K562 (cell line): ENCODE measurements around the gene MKNK2. TPM values are rescaled to one million over a fixed set of nuclear protein-coding genes. Genes with fewer than 3 reads are reported as not detected.

Source experiments
- ARNT ChIP-seq, 2 experiments: fragments of 450-650 bp; IDR thresholded peaks; 2 replicates each; pipeline ENCODE4 v1.6.1; 2016; ENCODE audit warnings: mild to moderate bottlenecking in 1 of 2
- BRD9 ChIP-seq: fragments of 450-650 bp; IDR thresholded peaks from 2 replicates; pipeline ENCODE4 v1.6.1; 2018; ENCODE audit warnings: low read depth; ENCODE audit not compliant: partially characterized antibody
- CREM ChIP-seq: IDR thresholded peaks from 2 replicates; pipeline ENCODE4 v1.6.1; 2014; ENCODE audit warnings: antibody characterized with exemption, low read depth
- DPF2 ChIP-seq: fragments of 450-650 bp; IDR thresholded peaks from 2 replicates; pipeline ENCODE4 v1.6.1; 2016
- ETV6 ChIP-seq, 3 experiments: fragments of 150-350 bp in 1 of 3; sonication (generic) in 1 of 3; formaldehyde crosslinking in 1 of 3; IDR thresholded peaks; 2 replicates each; pipeline versions ENCODE4 v1.6.1 to v1.8.0; 2014 to 2022; ENCODE audit warnings: borderline replicate concordance in 2 of 3, low read depth in 2 of 3, antibody characterized with exemption in 1 of 3, low read length in 1 of 3, mild to moderate bottlenecking in 1 of 3, missing genetic modification reagents in 1 of 3
- KDM4B ChIP-seq, 2 experiments: fragments of 450-650 bp in 1 of 2; sonication (generic) in 1 of 2; IDR thresholded peaks; 2 replicates each; pipeline ENCODE4 v1.6.1; 2016 to 2017; ENCODE audit warnings: borderline replicate concordance in 2 of 2, antibody characterized with exemption in 1 of 2, low read depth in 1 of 2, mild to moderate bottlenecking in 1 of 2
- L3MBTL2 ChIP-seq: fragments of 450-650 bp; IDR thresholded peaks from 2 replicates; pipeline ENCODE4 v1.6.1; 2016; ENCODE audit warnings: mild to moderate bottlenecking, moderate library complexity
- MYNN ChIP-seq, 2 experiments: sonication (generic); formaldehyde crosslinking in 1 of 2; IDR thresholded peaks; 2 replicates each; pipeline versions ENCODE4 v1.5.0 to v1.6.1; 2016 to 2020; ENCODE audit warnings: antibody characterized with exemption in 1 of 2, missing genetic modification reagents in 1 of 2
- NCOA2 ChIP-seq, 2 experiments: fragments of 450-650 bp; IDR thresholded peaks; 2 replicates each; pipeline ENCODE4 v1.6.1; 2018; ENCODE audit warnings: mild to moderate bottlenecking in 2 of 2, moderate library complexity in 1 of 2; ENCODE audit not compliant: partially characterized antibody in 2 of 2
- NFATC3 ChIP-seq: fragments of 450-650 bp; IDR thresholded peaks from 2 replicates; pipeline ENCODE4 v1.6.1; 2017; ENCODE audit warnings: mild to moderate bottlenecking
- PHTF2 ChIP-seq: fragments of 250-450 bp; sonication (Bioruptor Pico); IDR thresholded peaks from 2 replicates; pipeline ENCODE4 v1.5.0; 2021; ENCODE audit warnings: mild to moderate bottlenecking
- RBFOX2 ChIP-seq: fragments of 200-400 bp; formaldehyde crosslinking; IDR thresholded peaks from 2 replicates; pipeline ENCODE4 v1.6.1; 2017; ENCODE audit warnings: low read depth, mild to moderate bottlenecking, low read length, moderate library complexity
- SAP30 ChIP-seq: fragments of 200-600 bp; sonication (generic); IDR thresholded peaks from 2 replicates; pipeline ENCODE4 v1.6.1; 2012; ENCODE audit warnings: borderline replicate concordance, low read depth, mild to moderate bottlenecking, moderate library complexity, low read length, control low read depth, inconsistent platforms; ENCODE audit not compliant: insufficient read depth, poor library complexity, severe bottlenecking
- SMAD1 ChIP-seq: fragments of 150-350 bp; IDR thresholded peaks from 2 replicates; pipeline ENCODE4 v1.6.1; 2014; ENCODE audit warnings: low read length, low read depth; ENCODE audit not compliant: partially characterized antibody
- TAL1 ChIP-seq: fragments of 450-650 bp; IDR thresholded peaks from 2 replicates; pipeline ENCODE4 v1.6.1; 2016; ENCODE audit warnings: mild to moderate bottlenecking
- TEAD1 ChIP-seq, 2 experiments: fragments of 450-650 bp in 1 of 2; sonication (generic) in 1 of 2; formaldehyde crosslinking; IDR thresholded peaks; 2 replicates each; pipeline versions ENCODE4 v1.4.0 to v1.8.0; 2020 to 2022; ENCODE audit warnings: mild to moderate bottlenecking in 2 of 2, missing genetic modification reagents in 1 of 2
- YY1 ChIP-seq, 3 experiments: IDR thresholded peaks; 2 replicates each; pipeline ENCODE4 v1.6.1; 2011; ENCODE audit warnings: low read length in 2 of 3, mild to moderate bottlenecking in 2 of 3, moderate library complexity in 2 of 3, borderline replicate concordance in 1 of 3, control low read depth in 1 of 3, low read depth in 1 of 3; ENCODE audit not compliant: insufficient read depth in 3 of 3, insufficient replicate concordance in 2 of 3, control insufficient read depth in 1 of 3, insufficient read length in 1 of 3; ENCODE audit errors: extremely low read depth in 1 of 3
- ZNF311 ChIP-seq: fragments of 250-450 bp; sonication (Bioruptor Pico); IDR thresholded peaks from 2 replicates; pipeline ENCODE4 v1.4.0; 2020; ENCODE audit warnings: mild to moderate bottlenecking, moderate library complexity
- ZNF354B ChIP-seq: fragments of 250-450 bp; sonication (Bioruptor Pico); IDR thresholded peaks from 2 replicates; pipeline ENCODE4 v1.4.0; 2020
- ZNF583 ChIP-seq: fragments of 250-450 bp; sonication (Bioruptor Pico); IDR thresholded peaks from 2 replicates; pipeline ENCODE4 v1.4.0; 2020
- ZNF695 ChIP-seq: fragments of 450-650 bp; formaldehyde crosslinking; IDR thresholded peaks from 2 replicates; pipeline ENCODE4 v1.4.0; 2020; ENCODE audit warnings: mild to moderate bottlenecking, moderate library complexity
- polyA plus RNA-seq, 8 experiments: library from polyadenylated mRNA; depleted of rRNA in 4 of 8; stranded (reverse) in 5 of 8; unstranded in 3 of 8; fragments of >200 nt; fragmentation: Nextera tagmentation in 2 of 8; fragmentation: Illumina TruSeq in 1 of 8; extraction: Ambion mirVana in 2 of 8; extraction: Trizol in 1 of 8; gene quantifications; 2 replicates each; pipeline versions ENCODE4 v1.2.1 to v1.2.3, GENCODE V29; 2011 to 2014; ENCODE audit warnings: inconsistent platforms in 1 of 8, missing spikeins in 1 of 8
- total RNA-seq, 7 experiments: library from RNA; depleted of rRNA in 6 of 7; stranded (reverse); fragments of >200 nt in 6 of 7; fragmentation: Illumina TruSeq in 2 of 7; extraction: Trizol in 2 of 7; gene quantifications; 2 replicates each; pipeline versions ENCODE4 v1.2.1 to v1.2.3, GENCODE V29; 2011 to 2021; ENCODE audit warnings: low replicate concordance in 1 of 7
- TF ChIP-seq, protein P1 (sequence below): fragments of 450-650 bp; IDR thresholded peaks from 2 replicates; pipeline ENCODE4 v1.6.1; 2016; ENCODE audit warnings: antibody characterized with exemption
- TF ChIP-seq, protein P2 (sequence below): fragments of 250-450 bp; sonication (Bioruptor Pico); IDR thresholded peaks from 2 replicates; pipeline ENCODE4 v1.5.0; 2020; ENCODE audit warnings: mild to moderate bottlenecking, borderline replicate concordance
- TF ChIP-seq, protein P3 (sequence below): fragments of 250-450 bp; sonication (Bioruptor Pico); IDR thresholded peaks from 2 replicates; pipeline ENCODE4 v1.8.0; 2021; ENCODE audit warnings: moderate library complexity, mild to moderate bottlenecking, inconsistent platforms

Gene MKNK2
- total and polyA plus RNA-seq, 9 of the 15 experiments (the other 6 are each of a cell fraction or from before 2014, with no cell fraction given): 5.1 to 191 (median 51.9) TPM

DNA sequence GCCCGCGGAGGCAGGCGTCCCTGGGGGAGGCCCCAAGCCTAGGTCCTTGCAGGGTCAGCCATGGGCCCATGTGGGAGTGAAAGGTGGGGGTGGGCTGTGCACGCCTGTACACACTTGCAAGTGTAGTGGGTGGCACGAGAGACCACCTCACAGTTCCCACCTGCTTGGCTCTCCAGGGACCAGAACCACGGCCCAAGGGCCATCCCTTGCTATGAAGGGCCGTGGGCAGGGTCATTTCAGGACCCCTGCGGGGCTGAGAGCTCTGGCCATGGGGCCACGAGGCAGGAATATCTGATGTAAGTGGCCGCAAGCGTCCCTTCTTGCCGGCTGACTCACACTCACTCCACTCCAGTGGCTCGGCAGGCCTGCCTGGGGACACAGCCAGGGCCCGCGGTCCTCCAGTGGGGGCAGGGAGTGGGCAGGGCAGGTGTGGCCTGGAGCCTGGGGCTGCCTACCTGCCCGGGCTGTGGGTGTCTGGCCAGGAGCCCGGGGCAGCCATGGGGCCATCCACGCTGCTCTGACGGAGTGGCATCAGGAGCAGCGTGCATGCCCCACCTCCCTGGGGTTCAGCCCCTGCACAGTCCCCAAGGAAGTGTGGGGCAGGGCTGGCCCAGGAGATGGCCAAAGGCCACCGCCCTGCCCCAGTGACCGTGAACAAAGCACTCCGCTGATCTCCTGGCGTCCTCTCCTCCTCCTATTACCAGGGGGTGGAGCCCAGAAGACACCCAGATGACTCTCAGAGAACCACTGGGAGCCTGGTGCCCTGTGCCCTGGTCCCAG, 8.6 kb upstream of the MKNK2 start (continued):
- TF ChIP-seq, protein P1, sequence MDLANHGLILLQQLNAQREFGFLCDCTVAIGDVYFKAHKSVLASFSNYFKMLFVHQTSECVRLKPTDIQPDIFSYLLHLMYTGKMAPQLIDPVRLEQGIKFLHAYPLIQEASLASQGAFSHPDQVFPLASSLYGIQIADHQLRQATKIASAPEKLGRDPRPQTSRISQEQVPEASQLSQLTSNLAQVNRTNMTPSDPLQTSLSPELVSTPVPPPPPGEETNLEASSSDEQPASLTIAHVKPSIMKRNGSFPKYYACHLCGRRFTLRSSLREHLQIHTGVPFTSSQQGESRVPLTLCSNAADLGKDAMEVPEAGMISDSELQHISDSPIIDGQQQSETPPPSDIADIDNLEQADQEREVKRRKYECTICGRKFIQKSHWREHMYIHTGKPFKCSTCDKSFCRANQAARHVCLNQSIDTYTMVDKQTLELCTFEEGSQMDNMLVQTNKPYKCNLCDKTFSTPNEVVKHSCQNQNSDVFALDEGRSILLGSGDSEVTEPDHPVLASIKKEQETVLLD: peak; percentile 39; the same call in 1 of the 2 replicates
- TF ChIP-seq DPF2 (peak; percentile 83), PHTF2 (CRISPR knock-in tag) (0 out of 2 replicates have a peak, but pooled peaks have one; percentile 10), RBFOX2 (peak; percentile 97), NFATC3 (no peak), MYNN (IDR thresholded peaks at IDR 0.05) (peak; percentile 20), MYNN (CRISPR knock-in tag; IDR thresholded peaks at IDR 0.05) (no peak), ZNF583 (CRISPR knock-in tag) (peak; percentile 86), ETV6 (IDR thresholded peaks at IDR 0.05; ENCODE audit: borderline replicate concordance in 1 of 2, low read depth in 2 of 2, low read length in 1 of 2) (no peak), ETV6 (CRISPR knock-in tag; IDR thresholded peaks at IDR 0.05; ENCODE audit: borderline replicate concordance) (0 out of 2 replicates have a peak, but pooled peaks have one; percentile 19), CREM (0 out of 2 replicates have a peak, but pooled peaks have one; percentile 27), TEAD1 (CRISPR knock-in tag; IDR thresholded peaks at IDR 0.05) (peak; percentile 67 to 78; a peak in 3 of 4 replicates), KDM4B (IDR thresholded peaks at IDR 0.05; ENCODE audit: borderline replicate concordance in 2 of 2, low read depth in 1 of 2) (0 out of 4 replicates have a peak, but pooled peaks of 1 of the 2 experiments have one; percentile 59), L3MBTL2 (peak; percentile 93), ZNF354B (no peak), ZNF695 (CRISPR knock-in tag) (no peak), SMAD1 (peak; percentile 36), SAP30 (no peak), ZNF311 (CRISPR knock-in tag) (peak; percentile 86; the same call in 1 of the 2 replicates), TAL1 (no peak), BRD9 (peak; percentile 97), YY1 (IDR thresholded peaks at IDR 0.05; ENCODE audit: borderline replicate concordance in 1 of 3, control insufficient read depth in 1 of 3, extremely low read depth in 1 of 3, insufficient read depth in 3 of 3, insufficient read length in 1 of 3, insufficient replicate concordance in 2 of 3, low read depth in 1 of 3, low read length in 2 of 3) (peak in 2 of 3 experiments; percentile 39 to 54), ARNT (IDR thresholded peaks at IDR 0.05) (peak in 1 of 2 experiments; percentile 18; a peak in 2 of 4 replicates), NCOA2 (IDR thresholded peaks at IDR 0.05; ENCODE audit: partially characterized antibody in 2 of 2) (no peak)
- TF ChIP-seq, protein P2, sequence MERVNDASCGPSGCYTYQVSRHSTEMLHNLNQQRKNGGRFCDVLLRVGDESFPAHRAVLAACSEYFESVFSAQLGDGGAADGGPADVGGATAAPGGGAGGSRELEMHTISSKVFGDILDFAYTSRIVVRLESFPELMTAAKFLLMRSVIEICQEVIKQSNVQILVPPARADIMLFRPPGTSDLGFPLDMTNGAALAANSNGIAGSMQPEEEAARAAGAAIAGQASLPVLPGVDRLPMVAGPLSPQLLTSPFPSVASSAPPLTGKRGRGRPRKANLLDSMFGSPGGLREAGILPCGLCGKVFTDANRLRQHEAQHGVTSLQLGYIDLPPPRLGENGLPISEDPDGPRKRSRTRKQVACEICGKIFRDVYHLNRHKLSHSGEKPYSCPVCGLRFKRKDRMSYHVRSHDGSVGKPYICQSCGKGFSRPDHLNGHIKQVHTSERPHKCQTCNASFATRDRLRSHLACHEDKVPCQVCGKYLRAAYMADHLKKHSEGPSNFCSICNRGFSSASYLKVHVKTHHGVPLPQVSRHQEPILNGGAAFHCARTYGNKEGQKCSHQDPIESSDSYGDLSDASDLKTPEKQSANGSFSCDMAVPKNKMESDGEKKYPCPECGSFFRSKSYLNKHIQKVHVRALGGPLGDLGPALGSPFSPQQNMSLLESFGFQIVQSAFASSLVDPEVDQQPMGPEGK (CRISPR knock-in tag): peak; percentile 48; the same call in 1 of the 2 replicates
- TF ChIP-seq, protein P3, sequence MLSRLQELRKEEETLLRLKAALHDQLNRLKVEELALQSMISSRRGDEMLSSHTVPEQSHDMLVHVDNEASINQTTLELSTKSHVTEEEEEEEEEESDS (CRISPR knock-in tag): no peak
